Coronary artery (tissue), 2 donors: ENCODE results near the gene CPZ.

Experiments used
- DNase-seq: peaks from one replicate; pipeline ENCODE4 v3.0.0-alpha.2; 2017; ENCODE audit warnings: low spot score
- H3K27ac ChIP-seq, 2 donors: fragments of 200-600 bp; sonication (generic); one replicate each; pipeline ENCODE4 v1.5.1; 2016 to 2019
- H3K4me3 ChIP-seq: fragments of 200-600 bp; sonication (generic); 2 replicates; pipeline ENCODE4 v1.5.1; 2016; ENCODE audit warnings: mild to moderate bottlenecking, moderate library complexity
- CTCF ChIP-seq: fragments of 200-600 bp; sonication (generic); IDR thresholded peaks from one replicate; pipeline ENCODE4 v1.5.1; 2019; ENCODE audit warnings: antibody characterized with exemption

Gene CPZ

DNA sequence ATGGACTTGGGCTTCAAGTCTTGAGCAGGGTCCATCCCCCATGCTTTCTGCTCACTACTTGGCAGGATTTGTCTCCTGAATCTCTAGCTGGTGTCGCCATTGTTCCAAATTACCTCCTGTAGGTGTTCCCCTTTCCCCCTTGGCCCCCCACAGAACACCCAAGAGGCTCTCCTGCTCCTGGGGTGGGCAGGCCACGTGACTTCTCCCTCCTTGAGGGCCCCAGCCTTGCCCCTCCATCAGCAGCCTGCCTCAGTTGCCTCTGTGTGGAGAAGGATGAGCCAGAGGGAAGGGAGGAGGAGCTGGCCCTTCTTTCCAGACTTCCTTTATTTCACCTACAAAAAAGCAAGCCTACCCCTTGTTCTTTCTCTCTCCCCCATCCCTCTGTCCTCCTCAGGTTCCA lies 10.5 kb upstream of the CPZ start:
- H3K27ac ChIP-seq, result no peak overlapping the region
- no peak for DNase-seq
- no peak for TF ChIP-seq CTCF
- H3K4me3 ChIP-seq, result no peak overlapping the region

- Histone ChIP-seq H3K4me3 (no peak overlapping the region), H3K27ac (no peak overlapping the region)
- TF ChIP-seq CTCF, result no peak
- DNase-seq, result no peak
Observed at GRCh38 chr4:8582436-8582835, 10.1 kb upstream of the CPZ start.

- peak; percentile 65 for DNase-seq
- no peak for TF ChIP-seq CTCF
- H3K27ac ChIP-seq, result no peak overlapping the region
Observed at GRCh38 chr4:8582941-8583654, 9.5 kb upstream of the CPZ start.

GRCh38 chr4:8583655-8584025 lies 8.9 kb upstream of the CPZ start:
- Histone ChIP-seq H3K27ac (no peak overlapping the region), H3K4me3 (no peak overlapping the region)
- TF ChIP-seq CTCF, result no peak
- no peak for DNase-seq

More at GRCh38 chr4:8582941-8583654, 9.5 kb upstream of the CPZ start:
- no peak overlapping the region for H3K4me3 ChIP-seq

DNA sequence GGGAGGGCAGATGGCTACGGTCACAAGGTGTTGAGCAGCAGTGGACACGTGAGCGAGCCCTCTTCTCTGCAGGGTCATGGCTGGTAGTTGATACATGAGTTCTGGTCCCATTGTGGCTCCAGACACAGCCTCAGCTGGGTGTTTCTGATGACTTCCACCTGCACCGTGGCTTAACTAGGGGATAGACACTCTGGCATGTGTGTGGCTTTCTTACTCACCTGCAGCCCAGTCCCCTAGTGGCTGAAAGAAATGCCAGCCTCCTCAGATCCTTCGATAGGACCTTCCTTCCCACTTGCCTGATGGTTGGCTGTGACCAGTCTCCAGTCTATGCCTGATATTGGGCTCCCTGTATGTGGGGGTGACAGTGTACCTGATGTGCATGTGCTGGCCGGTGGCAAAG lies 7.4 kb upstream of the CPZ start:
- no peak for TF ChIP-seq CTCF
- Histone ChIP-seq H3K27ac (no peak overlapping the region), H3K4me3 (no peak overlapping the region)
- DNase-seq, result no peak

DNA sequence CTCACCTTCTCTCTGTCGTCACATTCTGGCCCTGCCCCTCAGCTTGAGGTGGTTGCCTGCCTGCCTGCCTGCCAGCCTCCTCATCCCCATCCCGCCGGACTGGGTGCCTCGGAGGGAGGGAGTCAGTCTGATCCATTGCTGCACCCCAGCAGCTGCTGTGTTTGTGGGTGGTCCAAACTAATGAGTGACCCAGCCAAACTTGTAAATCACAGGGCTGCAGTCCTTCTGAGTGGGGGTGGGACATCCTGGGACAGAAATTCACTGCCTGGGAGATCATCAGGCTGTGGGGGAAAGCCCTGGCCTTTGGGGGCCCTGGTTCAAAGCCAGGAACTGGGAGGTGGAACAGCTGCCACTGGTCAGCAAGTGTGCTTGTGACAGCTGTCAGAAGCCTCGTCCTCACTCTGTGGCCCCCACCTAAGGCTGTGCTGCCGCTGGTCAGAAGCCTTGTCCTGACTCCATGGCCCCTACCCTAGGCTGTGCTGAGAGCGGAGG lies 6.8 kb upstream of the CPZ start:
- DNase-seq, result no peak

More for the DNA sequence above, 6.8 kb upstream of the CPZ start:
- TF ChIP-seq CTCF, result no peak
- Histone ChIP-seq H3K4me3 (no peak overlapping the region), H3K27ac (no peak overlapping the region)
